Fibroblast of lung (primary cell): ENCODE data around the gene TNNT3.

Experiments
- CTCF ChIP-seq, 2 donors: IDR thresholded peaks in 1 of 2; conservative IDR thresholded peaks in 1 of 2; 1 replicate in 1 of 2; 2 replicates in 1 of 2; pipeline ENCODE4 v1.5.1; 2011 to 2012; ENCODE audit warnings: low read length in 2 of 2, control low read depth in 1 of 2, inconsistent platforms in 1 of 2, low read depth in 1 of 2, mild to moderate bottlenecking in 1 of 2
- EZH2 ChIP-seq: IDR thresholded peaks from 2 replicates; pipeline ENCODE4 v1.5.1; 2012; ENCODE audit warnings: low read length, control low read depth, mild to moderate bottlenecking; ENCODE audit errors: missing control alignments

GRCh38 chr11:1970956-1971355, 51.5 kb downstream of the TNNT3 start:
- TF ChIP-seq CTCF (conservative IDR thresholded peaks at IDR 0.05 in 1 of 2, IDR thresholded peaks at IDR 0.05 in 1 of 2; ENCODE audit: low read depth in 1 of 2, low read length in 2 of 2) (no peak), EZH2 (no peak)
